Activated CD4-positive, alpha-beta T cell treated with anti-CD3 and anti-CD28 coated beads, Interleukin-2, amount 10 ng/mL, durations not matched to agents 7 days and 5 days (primary cell): ENCODE data around the gene RGP1. TPM values are rescaled to one million over a fixed set of nuclear protein-coding genes. Genes with fewer than 3 reads are reported as not detected.

Experiments
- CTCF ChIA-PET: fragments of 350-600 bp; sonication (Branson Sonifier 250); formaldehyde crosslinking; loops from one replicate; lab custom pipeline; 2021; ENCODE audit warnings: antibody characterized with exemption; lab: Charles Lee
- POLR2A ChIA-PET: fragments of 350-600 bp; sonication (Branson Sonifier 250); formaldehyde crosslinking; loops from one replicate; lab custom pipeline; 2021; ENCODE audit warnings: antibody characterized with exemption; lab: Charles Lee
- DNase-seq: peaks from one replicate; pipeline ENCODE4 v3.0.0-alpha.2; 2020
- H3K27ac Mint-ChIP-seq: one replicate; pipeline ENCODE4 v1.8.0; 2021; ENCODE audit warnings: mild to moderate bottlenecking, moderate library complexity, mixed read lengths
- H3K27me3 Mint-ChIP-seq: one replicate; pipeline ENCODE4 v1.8.0; 2021; ENCODE audit warnings: mixed read lengths
- H3K36me3 Mint-ChIP-seq: one replicate; pipeline ENCODE4 v1.8.0; 2021; ENCODE audit warnings: low read depth, mixed read lengths
- H3K4me1 Mint-ChIP-seq: one replicate; pipeline ENCODE4 v1.8.0; 2021; ENCODE audit warnings: mixed read lengths
- H3K4me3 Mint-ChIP-seq: one replicate; pipeline ENCODE4 v1.8.0; 2021; ENCODE audit warnings: mild to moderate bottlenecking, moderate library complexity, mixed read lengths
- H3K9me3 Mint-ChIP-seq: one replicate; pipeline ENCODE4 v1.8.0; 2021; ENCODE audit warnings: mixed read lengths
- total RNA-seq, 2 experiments: library from RNA; stranded (reverse); gene quantifications; one replicate each; pipeline ENCODE4 v1.2.3, GENCODE V29; 2021

Gene RGP1
- total RNA-seq, 2 experiments from 2014 or later, result 24.7 to 28.4 TPM

DNA sequence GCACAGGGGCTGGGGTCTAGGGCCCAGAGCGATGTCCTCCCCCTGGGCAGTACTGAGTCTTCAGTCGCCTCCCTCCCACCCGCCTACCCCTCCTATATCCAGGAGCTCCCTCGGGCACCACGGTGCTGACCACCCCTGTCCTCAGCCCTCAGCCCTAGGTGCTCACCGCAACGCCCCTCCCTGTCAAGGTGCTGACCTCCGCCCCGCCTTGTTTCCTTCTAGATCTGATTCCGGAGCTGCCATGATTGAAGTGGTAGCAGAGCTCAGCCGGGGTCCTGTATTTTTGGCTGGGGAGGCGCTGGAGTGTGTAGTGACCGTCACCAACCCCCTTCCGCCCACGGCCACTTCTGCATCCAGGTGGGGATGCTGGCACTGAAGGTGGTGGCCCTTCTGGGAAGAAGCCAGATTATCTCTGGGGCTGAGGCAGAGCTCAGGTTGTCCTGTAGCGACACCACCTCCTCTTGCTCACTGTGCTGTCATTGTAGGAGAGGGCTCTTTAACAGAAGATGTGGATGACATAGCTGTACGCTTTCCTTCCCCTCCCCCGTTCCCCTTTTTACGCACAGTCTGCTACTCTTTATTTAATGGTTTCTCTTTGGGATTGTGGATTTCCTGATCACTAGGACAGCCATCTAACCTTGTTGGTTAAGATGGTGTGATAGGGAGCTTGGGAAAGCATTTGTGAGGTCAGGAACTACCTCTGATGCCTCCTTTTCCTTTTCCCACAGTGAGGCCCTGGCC lies 598 bp downstream of the RGP1 start:
- ChIA-PET CTCF (interaction anchor here (0.8 to 11.3 kb wide), 12 partner anchors 18 to 146 kb away, joined by 3 to 112 read pairs (median 4); partner anchors contain the start of genes CREB3, SPAG8 and TLN1), POLR2A (interaction anchor here (1.5 kb wide), 1 partner anchor 92 kb away, joined by 3 read pairs; the partner anchor contains the start of genes CCDC107 and RMRP)
- H3K4me1 Mint-ChIP-seq, result peaks cover 50% of the 10 kb centered on the region
- no peaks in the 10 kb centered on the region for H3K27me3 Mint-ChIP-seq
- peak; percentile 62 for DNase-seq
- H3K27ac Mint-ChIP-seq, result peak overlapping the region; percentile 85
- H3K4me3 Mint-ChIP-seq, result peak overlapping the region; percentile 83
- H3K9me3 Mint-ChIP-seq, result no peaks in the 10 kb centered on the region
- peaks cover 30% of the 10 kb centered on the region for H3K36me3 Mint-ChIP-seq

DNA sequence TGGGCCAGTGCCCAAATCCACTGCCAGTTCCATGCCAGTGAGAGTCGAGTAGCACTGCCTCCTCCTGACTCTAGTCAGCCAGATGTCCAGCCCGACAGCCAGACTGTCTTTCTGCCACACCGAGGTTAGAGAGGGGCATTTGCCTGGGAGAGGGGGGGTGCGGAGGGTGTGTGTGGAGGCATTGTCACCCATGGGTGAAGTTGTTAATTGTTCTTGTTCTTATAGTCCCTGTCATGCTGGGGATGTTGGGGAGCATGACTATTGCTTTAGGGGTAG lies 1.1 kb downstream of the RGP1 start:
- no peak for DNase-seq
- Mint-ChIP-seq H3K27me3 (no peaks in the 10 kb centered on the region), H3K36me3 (peaks cover 28% of the 10 kb centered on the region), H3K4me1 (peaks cover 49% of the 10 kb centered on the region), H3K9me3 (no peaks in the 10 kb centered on the region), H3K4me3 (peak overlapping the region; percentile 83), H3K27ac (peak overlapping the region; percentile 85)
- ChIA-PET CTCF (interaction anchor here (0.8 to 11.3 kb wide), 9 partner anchors 18 to 146 kb away, joined by 3 to 112 read pairs (median 3); partner anchors contain the start of genes CREB3, SPAG8 and TLN1), POLR2A (interaction anchor here (1.5 kb wide), 1 partner anchor 92 kb away, joined by 3 read pairs; the partner anchor contains the start of genes CCDC107 and RMRP)

DNA sequence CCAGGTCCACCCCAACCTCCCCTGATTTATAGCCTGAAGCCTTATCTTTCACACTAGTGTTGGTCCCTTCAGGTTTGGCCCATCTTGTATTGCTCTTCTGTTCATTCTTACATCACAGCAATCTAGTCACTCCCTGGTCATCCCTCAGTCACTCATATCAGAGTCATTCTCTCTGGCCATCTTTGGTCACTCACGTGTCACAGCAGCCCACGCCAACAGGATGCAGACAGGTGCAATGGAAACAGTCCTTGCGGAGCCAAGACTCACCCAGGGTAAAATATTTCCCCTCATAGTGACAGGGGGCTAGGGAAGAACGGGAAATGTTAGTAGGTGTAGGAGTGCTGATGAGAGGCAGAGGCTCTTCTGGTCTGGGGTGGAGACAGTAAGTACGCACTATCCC lies 4.4 kb downstream of the RGP1 start:
- Mint-ChIP-seq H3K27me3 (no peaks in the 10 kb centered on the region), H3K4me3 (no peak overlapping the region), H3K36me3 (peaks cover 22% of the 10 kb centered on the region), H3K9me3 (no peaks in the 10 kb centered on the region), H3K4me1 (peaks cover 45% of the 10 kb centered on the region), H3K27ac (no peak overlapping the region)
- DNase-seq, result no peak
- POLR2A ChIA-PET, result no interaction called here
- CTCF ChIA-PET, result interaction anchor here (0.6 to 4.2 kb wide), 4 partner anchors 10 to 26 kb away, joined by 3 to 38 read pairs (median 7); no protein-coding TSS in a partner anchor

DNA sequence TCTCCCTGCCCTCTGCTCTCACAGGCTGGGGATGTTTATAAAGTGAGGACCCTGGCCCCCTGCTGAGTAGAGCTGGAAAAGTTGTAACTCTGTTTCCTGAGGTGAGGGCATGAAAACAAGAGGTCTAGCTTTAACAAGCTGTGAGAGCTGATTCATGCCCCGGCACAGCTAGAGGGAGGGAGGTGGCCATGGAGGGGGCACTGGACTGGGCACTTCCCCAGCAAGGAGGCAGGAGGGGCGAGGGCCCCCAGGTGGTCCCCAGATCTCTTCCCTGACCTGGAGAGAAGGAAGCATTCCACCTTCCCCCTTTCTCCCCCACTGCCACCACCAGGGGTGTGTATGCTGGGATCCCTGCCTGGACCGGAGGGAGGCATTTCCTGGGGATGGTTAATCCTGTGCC lies 5.2 kb downstream of the RGP1 start, which contains the start of gene MSMP:
Gene MSMP (minus strand): TSS at position 13 of the 400 bp plus-strand sequence. CDS start 147 bp downstream, outside the sequence.
- Mint-ChIP-seq H3K4me1 (peaks cover 52% of the 10 kb centered on the region), H3K27ac (peak within 1 kb of the TSS; percentile 52), H3K4me3 (no peak within 1 kb of the TSS)

DNA sequence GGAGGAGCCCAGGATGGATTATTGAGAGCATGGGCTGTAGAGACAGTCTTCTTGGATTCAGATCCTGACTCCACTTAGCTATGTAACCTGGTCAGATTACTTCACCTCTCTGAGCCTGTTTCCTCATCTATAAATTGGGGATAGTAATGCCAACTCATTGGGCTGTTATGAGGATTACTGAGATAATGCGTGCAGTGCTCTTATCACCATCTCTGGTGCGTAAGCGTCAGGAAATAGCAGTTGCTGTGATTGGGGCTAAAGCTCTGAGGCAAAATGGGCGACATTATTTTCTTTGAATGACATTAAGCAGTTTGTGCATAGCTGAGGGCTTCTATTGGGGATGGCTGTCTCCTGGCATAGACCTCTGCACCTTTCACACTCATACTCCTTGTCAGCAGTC lies 6.0 kb downstream of the RGP1 start:
- H3K4me1 Mint-ChIP-seq, result peaks cover 53% of the 10 kb centered on the region
- H3K27ac Mint-ChIP-seq, result no peak overlapping the region
- ChIA-PET POLR2A (no interaction called here), CTCF (interaction anchor here (2.6 to 4.2 kb wide), 3 partner anchors 12 to 27 kb away, joined by 8 to 38 read pairs (median 14); partner anchors contain the start of genes CREB3 and TLN1)
- no peak for DNase-seq
- no peaks in the 10 kb centered on the region for H3K27me3 Mint-ChIP-seq
- no peak overlapping the region for H3K4me3 Mint-ChIP-seq
- no peaks in the 10 kb centered on the region for H3K9me3 Mint-ChIP-seq
- H3K36me3 Mint-ChIP-seq, result peaks cover 22% of the 10 kb centered on the region

More for the DNA sequence above, 5.2 kb downstream of the RGP1 start, which contains the start of gene MSMP:
- Mint-ChIP-seq H3K36me3 (peaks cover 22% of the 10 kb centered on the region), H3K9me3 (no peaks in the 10 kb centered on the region), H3K27me3 (no peaks in the 10 kb centered on the region)
- POLR2A ChIA-PET, result no interaction called here
- CTCF ChIA-PET, result interaction anchor here (1.6 to 4.2 kb wide), 4 partner anchors 11 to 26 kb away, joined by 3 to 38 read pairs (median 11); partner anchors contain the start of genes CREB3 and TLN1
- no peak for DNase-seq

DNA sequence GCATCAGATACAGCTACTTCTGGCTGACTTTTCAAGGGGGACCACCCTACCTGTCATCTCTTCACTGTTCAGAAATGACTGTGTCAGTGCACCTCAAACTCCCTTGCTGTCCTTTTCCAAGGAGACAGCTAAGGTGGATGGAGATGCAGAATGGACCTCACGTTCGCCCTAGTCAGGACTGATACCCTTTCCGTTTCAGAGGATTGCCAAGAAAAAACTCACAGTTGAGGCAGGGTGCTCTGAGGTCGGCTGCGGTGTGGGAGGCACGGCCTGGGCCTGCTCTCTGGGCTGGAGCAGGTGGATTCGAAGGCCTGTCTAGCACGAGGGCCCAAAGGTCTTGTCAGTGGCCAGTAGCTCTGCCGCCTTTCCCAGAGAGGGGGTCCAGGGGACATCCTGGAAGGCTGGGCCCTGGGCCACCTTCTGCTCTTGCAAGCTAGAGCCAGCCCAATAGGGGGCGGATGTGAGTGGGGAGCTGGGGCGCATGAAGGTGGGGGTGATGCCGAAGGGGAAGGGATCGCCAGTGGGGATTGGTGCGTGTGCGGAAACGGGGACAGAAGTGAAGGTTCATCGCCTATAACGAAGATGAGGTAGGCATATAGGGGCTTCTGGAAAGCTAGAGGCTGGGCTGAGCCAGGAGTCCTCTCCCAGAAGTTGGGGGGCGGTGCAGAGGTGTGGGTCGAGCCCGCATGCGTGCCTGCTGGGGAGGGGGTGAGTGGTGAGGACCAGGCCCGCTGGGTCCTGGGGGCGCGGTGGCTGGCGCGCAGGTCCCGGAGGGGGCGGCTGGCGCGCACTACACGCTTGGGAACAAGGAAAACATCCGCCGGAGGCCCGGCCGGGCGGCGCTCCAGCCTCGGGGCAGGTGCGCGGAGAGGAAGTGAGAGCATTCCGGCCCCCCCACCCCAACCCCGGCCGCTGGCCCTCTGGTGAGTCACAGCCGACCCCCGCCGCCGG lies 7.5 kb downstream of the RGP1 start:
- Mint-ChIP-seq H3K4me3 (peak overlapping the region; percentile 91), H3K27me3 (no peaks in the 10 kb centered on the region), H3K4me1 (peaks cover 45% of the 10 kb centered on the region), H3K9me3 (no peaks in the 10 kb centered on the region), H3K36me3 (peaks cover 23% of the 10 kb centered on the region), H3K27ac (peak overlapping the region; percentile 94)
- ChIA-PET CTCF (interaction anchor here (0.5 to 4.2 kb wide), 23 partner anchors 9 to 153 kb away, joined by 3 to 38 read pairs (median 4); partner anchors contain the start of genes CREB3, HINT2, SPAG8 and TLN1), POLR2A (no interaction called here)
- peak; percentile 83 for DNase-seq

DNA sequence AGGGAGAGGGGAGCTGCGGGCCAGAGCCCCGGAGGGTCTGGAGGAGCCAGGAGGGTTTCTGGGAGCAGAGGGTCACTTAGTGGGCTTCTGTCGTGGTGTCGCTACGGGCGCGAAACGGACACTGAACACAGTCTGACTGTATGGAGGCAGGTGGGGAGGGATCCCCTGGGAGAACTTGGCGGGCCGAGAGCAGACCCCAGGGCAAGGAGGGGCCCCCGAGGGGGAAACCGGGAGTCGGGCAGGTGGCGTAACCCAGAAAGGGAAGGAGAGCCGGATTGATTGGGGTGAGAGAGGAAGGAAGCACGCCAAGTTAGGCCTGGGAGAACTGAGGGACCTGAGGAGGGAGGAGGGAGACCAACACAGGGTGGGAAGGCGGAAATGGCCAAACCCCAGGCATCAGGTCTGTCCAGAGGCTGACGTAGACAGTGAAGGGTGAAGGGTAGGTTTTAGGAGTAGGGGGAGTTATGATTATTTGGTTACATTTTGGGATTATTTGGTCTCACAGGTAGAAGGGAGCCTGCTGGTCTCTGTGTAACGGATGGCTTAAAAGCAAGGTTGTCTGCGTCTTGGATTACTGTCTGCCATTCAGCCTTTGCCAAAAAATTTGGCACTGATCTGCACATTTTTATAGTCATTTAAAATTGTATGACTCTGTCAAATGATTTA lies 8.3 kb downstream of the RGP1 start:
- Mint-ChIP-seq H3K4me3 (peak overlapping the region; percentile 91), H3K4me1 (peaks cover 43% of the 10 kb centered on the region), H3K9me3 (no peaks in the 10 kb centered on the region), H3K36me3 (peaks cover 22% of the 10 kb centered on the region), H3K27me3 (no peaks in the 10 kb centered on the region), H3K27ac (peak overlapping the region; percentile 94)
- DNase-seq, result peak; percentile 16
- POLR2A ChIA-PET, result no interaction called here
- CTCF ChIA-PET, result interaction anchor here (0.6 to 4.2 kb wide), 17 partner anchors 10 to 154 kb away, joined by 3 to 38 read pairs (median 4); partner anchors contain the start of genes CREB3, HINT2, SPAG8 and TLN1

DNA sequence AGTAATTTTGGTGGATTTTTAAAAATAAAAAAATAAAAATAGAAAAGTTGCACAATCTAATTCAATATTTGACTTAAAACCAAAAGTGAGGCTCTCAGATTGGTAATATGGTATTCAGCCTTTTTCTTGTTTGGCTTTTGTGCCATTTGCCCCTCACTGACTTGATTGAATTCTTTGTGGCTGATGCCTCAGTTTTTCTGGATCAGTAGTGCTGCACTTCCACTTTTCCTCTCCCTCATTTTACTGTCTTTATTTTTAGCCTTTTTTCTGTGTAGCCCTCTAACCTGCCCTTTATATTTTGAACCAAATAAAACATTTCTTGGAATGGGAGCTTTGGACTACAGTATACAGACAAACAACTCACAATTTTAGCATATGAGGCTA lies 8.8 kb downstream of the RGP1 start:
- Mint-ChIP-seq H3K4me3 (peak overlapping the region; percentile 91), H3K4me1 (peaks cover 43% of the 10 kb centered on the region), H3K27ac (peak overlapping the region; percentile 50), H3K27me3 (no peaks in the 10 kb centered on the region), H3K9me3 (no peaks in the 10 kb centered on the region), H3K36me3 (peaks cover 18% of the 10 kb centered on the region)
- DNase-seq, result no peak
- CTCF ChIA-PET, result interaction anchor here (1.8 kb wide), 1 partner anchor 12 kb away, joined by 4 read pairs; no protein-coding TSS in a partner anchor
- POLR2A ChIA-PET, result no interaction called here

DNA sequence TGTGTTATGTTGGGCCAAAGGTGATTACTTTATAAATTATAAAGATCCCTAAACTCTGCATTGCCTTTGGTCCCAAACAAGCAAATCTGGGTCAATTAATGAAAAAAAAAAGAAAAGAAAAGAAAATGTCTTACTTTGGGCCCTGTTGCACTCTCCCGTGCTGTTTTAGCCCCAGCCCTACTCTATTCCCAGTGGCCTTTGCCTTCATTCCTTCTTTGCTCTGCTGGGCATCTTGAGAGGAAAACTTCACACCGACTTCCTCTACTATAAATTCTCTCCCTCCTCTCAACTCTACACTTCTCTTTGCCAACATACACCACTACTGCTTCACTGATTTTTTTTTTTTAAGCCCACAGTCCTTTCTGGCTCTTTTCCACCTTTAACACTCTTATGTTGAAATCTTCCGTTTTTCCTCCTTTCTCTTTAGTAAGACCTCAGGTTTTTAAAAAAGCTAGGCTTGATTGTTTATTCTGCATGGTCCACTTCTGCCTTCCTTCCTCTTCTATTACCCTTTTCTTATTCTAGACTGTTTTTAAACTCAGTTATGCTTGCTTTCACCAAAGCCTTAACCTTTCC lies 9.5 kb downstream of the RGP1 start:
- peaks cover 14% of the 10 kb centered on the region for H3K36me3 Mint-ChIP-seq
- DNase-seq, result no peak
- peaks cover 43% of the 10 kb centered on the region for H3K4me1 Mint-ChIP-seq
- peak overlapping the region; percentile 58 for H3K4me3 Mint-ChIP-seq
- no peaks in the 10 kb centered on the region for H3K9me3 Mint-ChIP-seq
- CTCF ChIA-PET, result interaction anchor here (1.8 kb wide), 1 partner anchor 11 kb away, joined by 4 read pairs; no protein-coding TSS in a partner anchor
- no peaks in the 10 kb centered on the region for H3K27me3 Mint-ChIP-seq
- POLR2A ChIA-PET, result no interaction called here
- H3K27ac Mint-ChIP-seq, result peak overlapping the region; percentile 50

DNA sequence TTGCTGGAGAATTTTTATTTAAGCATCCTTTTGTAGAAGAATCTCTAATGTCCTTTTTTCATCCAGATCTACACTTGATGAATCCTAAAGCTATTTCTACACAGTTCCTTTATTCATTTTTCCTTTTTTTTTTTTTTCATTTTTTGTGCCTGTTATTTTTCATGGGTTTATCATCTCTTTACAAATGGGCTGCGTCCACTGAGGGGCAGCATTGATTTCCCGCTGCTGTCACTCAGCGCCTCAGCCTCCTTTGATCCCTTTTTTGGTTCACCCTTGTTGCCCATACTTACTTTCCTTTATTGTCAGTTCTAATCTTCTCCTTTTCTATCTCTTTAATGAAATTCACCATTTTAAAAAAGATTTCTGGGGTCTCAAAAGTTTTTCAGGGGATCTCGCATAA lies 10.7 kb downstream of the RGP1 start:
- no peaks in the 10 kb centered on the region for H3K27me3 Mint-ChIP-seq
- H3K36me3 Mint-ChIP-seq, result peaks cover 10% of the 10 kb centered on the region
- no peak for DNase-seq
- no peak overlapping the region for H3K4me3 Mint-ChIP-seq
- peaks cover 43% of the 10 kb centered on the region for H3K4me1 Mint-ChIP-seq
- no peak overlapping the region for H3K27ac Mint-ChIP-seq
- POLR2A ChIA-PET, result no interaction called here
- no peaks in the 10 kb centered on the region for H3K9me3 Mint-ChIP-seq
- CTCF ChIA-PET, result interaction anchor here (1.0 to 2.5 kb wide), 4 partner anchors 14 to 53 kb away, joined by 3 to 7 read pairs (median 3); partner anchors contain the start of gene SPAG8

DNA sequence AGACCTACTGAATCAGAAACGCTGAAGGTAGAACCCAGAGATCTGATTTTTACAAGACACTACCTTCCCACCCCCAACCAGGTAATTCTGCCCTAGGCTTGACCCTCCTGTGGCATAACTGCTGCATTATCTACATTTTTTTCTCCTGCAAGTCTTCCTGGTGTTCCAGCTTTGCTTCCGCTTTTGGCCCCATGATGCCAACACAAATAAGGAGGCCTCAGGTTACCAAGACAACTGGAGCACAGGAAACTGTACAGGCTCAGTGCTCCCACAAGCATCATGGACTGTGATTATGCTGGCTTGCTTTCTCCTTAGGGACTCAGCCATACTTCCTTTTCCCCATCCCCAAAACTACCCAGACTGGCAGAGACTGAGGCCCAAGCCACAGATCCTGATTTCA lies 11.6 kb downstream of the RGP1 start:
- ChIA-PET CTCF (interaction anchor here (1.2 to 2.5 kb wide), 3 partner anchors 13 to 52 kb away, joined by 3 to 7 read pairs (median 3); partner anchors contain the start of gene SPAG8), POLR2A (no interaction called here)
- Mint-ChIP-seq H3K36me3 (peaks cover 10% of the 10 kb centered on the region), H3K27ac (no peak overlapping the region), H3K27me3 (no peaks in the 10 kb centered on the region), H3K4me1 (peaks cover 40% of the 10 kb centered on the region), H3K9me3 (no peaks in the 10 kb centered on the region), H3K4me3 (no peak overlapping the region)
- no peak for DNase-seq
